ENCODE data around the gene CCM2L.
"Not testable (repeated sequence)": the region's sequence is repeated elsewhere in the genome, so short reads cannot be mapped to it uniquely, and the experiment has no call there.

The CCM2L gene

GRCh38 chr20:32028647-32029372 is 18.6 kb downstream of the CCM2L start:
- TF ChIP-seq CTCF (conservative IDR thresholded peaks at IDR 0.05; ENCODE audit: low read length): no peak
- DNase-seq (ENCODE audit: low read depth): no peak
- H3K4me3 ChIP-seq (ENCODE audit: low read length): no peak overlapping the region

- H3K4me3 ChIP-seq (ENCODE audit: low read length): no peak overlapping the region
- DNase-seq (ENCODE audit: low read depth): no peak
- no peak for TF ChIP-seq CTCF (conservative IDR thresholded peaks at IDR 0.05; ENCODE audit: low read length)
Observed at GRCh38 chr20:32029561-32029960, 19.3 kb downstream of the CCM2L start.

- H3K4me3 ChIP-seq (ENCODE audit: low read length): peak overlapping the region; percentile 20; the same call in 1 of the 2 replicates
- TF ChIP-seq CTCF (conservative IDR thresholded peaks at IDR 0.05; ENCODE audit: low read length): peak; percentile 69
- DNase-seq (ENCODE audit: low read depth): peak; percentile 87
Observed at GRCh38 chr20:32031007-32031958, 21.0 kb downstream of the CCM2L start.

- no peak for TF ChIP-seq CTCF (conservative IDR thresholded peaks at IDR 0.05; ENCODE audit: low read length)
- DNase-seq (ENCODE audit: low read depth): no peak
- no peak overlapping the region for H3K4me3 ChIP-seq (ENCODE audit: low read length)
Observed at GRCh38 chr20:32033316-32033715, 23.1 kb downstream of the CCM2L start.

- not testable (repeated sequence) for H3K4me3 ChIP-seq (ENCODE audit: low read length); DNase-seq (ENCODE audit: low read depth)
Observed at GRCh38 chr20:32033721-32034120, 23.5 kb downstream of the CCM2L start.

- DNase-seq (ENCODE audit: low read depth): peak; percentile 33
- peak; percentile 45 for TF ChIP-seq CTCF (conservative IDR thresholded peaks at IDR 0.05; ENCODE audit: low read length)
- no peak overlapping the region for H3K4me3 ChIP-seq (ENCODE audit: low read length)
Observed at GRCh38 chr20:32034581-32035425, 24.6 kb downstream of the CCM2L start.

- no peak for TF ChIP-seq CTCF (conservative IDR thresholded peaks at IDR 0.05; ENCODE audit: low read length)
- no peak for DNase-seq (ENCODE audit: low read depth)
- H3K4me3 ChIP-seq (ENCODE audit: low read length): no peak overlapping the region
Observed at GRCh38 chr20:32035426-32035779, 25.2 kb downstream of the CCM2L start.
